HTR-8/SVneo (cell line): Measurements from ENCODE around the gene FAM83E.
A peak's percentile ranks its signal among the peaks of the same experiment; 100 is the strongest.

ENCODE experiments used
- DNase-seq: peaks from one replicate; pipeline ENCODE4 v3.0.0; 2011; ENCODE audit warnings: low spot score, mixed read lengths; ENCODE audit not compliant: insufficient read length
- FAIRE-seq: peaks from 2 replicates; lab custom pipeline; 2011; peaks lifted over from hg19 to GRCh38; lab: Jason Lieb, UNC

Gene FAM83E

GRCh38 chr19:48615231-48616040, 560 bp upstream of the FAM83E start:
- DNase-seq: no peak
- no peak for FAIRE-seq

- DNase-seq: no peak
- FAIRE-seq: no peak
Observed at GRCh38 chr19:48613852-48614435, 932 bp downstream of the FAM83E start.

DNA sequence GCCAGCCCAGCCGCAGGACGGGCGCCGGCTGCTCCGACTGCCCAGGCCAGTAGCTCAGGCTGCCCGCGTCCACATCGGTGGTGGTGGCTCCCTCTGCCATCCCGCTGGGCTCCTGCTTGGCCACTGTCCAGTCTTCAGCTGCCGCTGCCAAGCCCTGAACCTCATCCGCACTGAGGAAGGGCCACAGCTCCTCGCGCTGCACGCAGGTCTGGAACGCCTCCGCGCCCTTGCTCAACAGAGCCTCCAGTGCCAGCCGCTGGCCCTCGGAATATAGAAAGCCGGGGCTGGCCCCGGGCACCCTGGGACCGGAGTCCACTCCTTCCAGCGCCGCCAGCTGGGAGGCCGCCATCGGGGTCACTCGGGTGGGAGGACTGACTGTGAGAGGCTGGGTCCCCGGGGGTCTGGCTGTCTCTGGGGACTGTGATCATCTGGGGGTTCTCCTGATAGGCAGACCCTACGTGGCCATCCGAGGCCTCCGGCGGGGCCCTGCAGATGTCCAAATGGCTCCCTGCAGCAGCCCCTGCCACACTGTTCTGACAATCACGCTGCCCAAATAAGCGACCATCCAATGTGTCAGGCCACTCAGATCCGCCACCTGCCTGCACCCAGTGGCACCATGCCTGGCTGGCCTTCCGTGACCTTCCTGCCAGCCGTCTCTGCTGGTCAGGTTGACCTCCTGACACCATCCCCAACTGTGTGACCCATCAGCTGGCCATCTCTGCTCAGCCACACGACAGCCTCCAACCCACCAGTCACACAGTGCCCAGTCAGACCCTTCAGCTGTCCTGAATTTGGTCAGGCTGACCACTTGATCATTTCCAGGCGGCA, 1.6 kb downstream of the FAM83E start:
- DNase-seq: no peak
- FAIRE-seq: no peak

GRCh38 chr19:48611872-48612271, 3.0 kb downstream of the FAM83E start:
- DNase-seq (no peak), FAIRE-seq (no peak)

DNA sequence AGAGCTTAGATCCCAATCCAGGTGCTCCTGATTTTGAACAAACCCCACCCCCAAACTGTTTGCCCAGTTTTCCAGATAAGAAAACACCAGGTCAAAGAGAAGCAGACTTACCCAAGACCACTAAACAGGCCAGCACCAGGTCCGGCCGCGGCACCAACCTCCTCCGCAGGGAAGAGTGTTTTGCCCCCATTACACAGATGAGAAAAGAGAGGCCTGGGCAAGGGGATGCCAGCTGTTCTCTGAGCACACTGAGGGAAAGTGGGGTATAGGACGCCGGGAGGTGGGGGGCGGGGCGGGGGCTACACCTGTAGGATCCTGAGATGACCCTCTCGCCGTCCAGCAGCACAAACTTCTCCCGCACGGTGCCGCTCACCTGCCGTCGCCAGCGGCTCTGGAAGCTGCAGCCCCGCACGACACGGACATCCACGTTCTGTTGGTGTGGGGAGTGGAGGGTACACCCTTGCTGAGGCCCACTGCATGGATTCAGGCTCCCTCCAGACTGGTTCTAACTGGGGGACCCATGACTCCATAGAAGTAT, 5.2 kb downstream of the FAM83E start:
- DNase-seq (no peak), FAIRE-seq (no peak)

DNA sequence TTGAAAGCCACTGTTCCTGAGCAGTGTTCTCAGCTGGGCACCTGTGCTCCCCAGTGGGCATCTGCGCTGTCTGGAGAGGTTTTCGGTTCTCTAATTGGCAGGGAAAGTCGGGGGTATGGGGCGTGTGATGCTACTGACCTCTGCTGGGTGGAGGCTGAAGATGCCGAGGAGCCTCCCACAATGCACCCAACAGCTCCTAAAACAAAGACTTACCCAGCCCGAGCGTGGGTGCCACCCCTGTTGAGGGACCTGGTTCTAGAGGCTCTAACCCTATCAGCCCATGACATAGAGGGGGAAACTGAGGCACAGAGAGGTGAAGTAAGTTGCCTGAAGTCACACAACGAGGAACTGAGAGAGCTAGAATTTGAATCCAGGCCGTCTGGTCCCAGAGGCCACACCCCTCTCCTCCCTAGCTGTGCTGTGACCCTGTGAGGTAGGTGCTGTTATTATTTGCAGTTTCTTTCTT, 6.0 kb downstream of the FAM83E start:
- DNase-seq: peak; percentile 81
- no peak for FAIRE-seq

- DNase-seq (no peak), FAIRE-seq (no peak)
Observed at GRCh38 chr19:48607359-48607755, 7.5 kb downstream of the FAM83E start.

- no peak for FAIRE-seq
Observed at GRCh38 chr19:48606463-48607358, 8.2 kb downstream of the FAM83E start, which contains the start of gene SPACA4. SPACA4 (plus strand) TSS chr19:48606742; CDS start chr19:48606979, 237 bp downstream.

GRCh38 chr19:48603850-48604249, 11.0 kb downstream of the FAM83E start:
- FAIRE-seq (no peak), DNase-seq (no peak)

More at GRCh38 chr19:48606463-48607358, 8.2 kb downstream of the FAM83E start, which contains the start of gene SPACA4:
- no peak for DNase-seq

DNA sequence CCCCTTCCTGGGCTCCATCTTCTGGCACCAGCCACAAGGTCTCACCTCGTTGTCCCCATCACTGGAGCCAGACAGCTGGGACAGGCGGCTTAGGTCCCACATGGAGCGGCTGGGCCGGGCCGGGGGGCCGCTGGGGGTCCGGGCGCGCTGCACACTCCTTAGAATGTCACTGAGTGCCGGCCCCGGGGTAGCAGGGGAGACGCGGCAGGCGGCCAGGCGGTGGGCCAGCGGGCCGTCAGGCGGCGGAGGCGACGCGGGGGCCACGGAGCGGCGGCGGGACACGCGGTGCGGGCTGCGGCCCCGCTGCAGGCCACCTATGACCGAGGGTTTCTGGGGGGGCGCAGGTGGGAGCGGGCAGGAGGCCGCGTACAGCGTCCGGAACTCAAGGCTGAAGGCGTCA, 11.4 kb downstream of the FAM83E start:
- FAIRE-seq: no peak

GRCh38 chr19:48603001-48603400, 11.9 kb downstream of the FAM83E start:
- DNase-seq: no peak
- no peak for FAIRE-seq

More for the DNA sequence above, 11.4 kb downstream of the FAM83E start:
- no peak for DNase-seq

GRCh38 chr19:48600679-48601417, 14.0 kb downstream of the FAM83E start:
- no peak for DNase-seq
- no peak for FAIRE-seq

DNA sequence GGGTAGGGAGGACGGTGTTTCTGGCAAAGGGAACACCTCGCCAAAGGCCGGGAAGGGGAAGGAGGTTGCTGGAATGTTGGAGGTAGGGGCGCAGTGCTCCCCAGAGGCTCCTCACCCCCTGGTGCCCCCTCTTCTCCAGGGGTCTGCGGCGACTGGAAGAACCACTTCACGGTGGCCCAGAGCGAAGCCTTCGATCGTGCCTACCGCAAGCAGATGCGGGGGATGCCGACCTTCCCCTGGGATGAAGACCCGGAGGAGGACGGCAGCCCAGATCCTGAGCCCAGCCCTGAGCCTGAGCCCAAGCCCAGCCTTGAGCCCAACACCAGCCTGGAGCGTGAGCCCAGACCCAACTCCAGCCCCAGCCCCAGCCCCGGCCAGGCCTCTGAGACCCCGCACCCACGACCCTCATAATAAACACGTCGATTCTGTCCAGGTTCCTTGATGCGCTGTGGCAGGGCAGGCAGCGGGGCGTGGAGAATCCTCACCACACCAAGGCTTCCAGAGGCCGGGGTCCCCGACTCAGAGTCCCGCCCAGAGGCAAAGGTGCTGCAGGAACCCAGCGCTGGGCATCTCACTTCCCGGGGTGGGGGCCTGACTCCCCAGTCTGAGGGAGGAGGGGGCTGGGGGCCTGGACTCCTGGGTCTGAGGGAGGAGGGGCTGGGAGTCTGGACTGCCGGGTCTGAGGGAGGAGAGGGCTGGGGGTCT, 15.7 kb downstream of the FAM83E start:
- DNase-seq: no peak
- FAIRE-seq: no peak

- FAIRE-seq: peak; percentile 40
Observed at GRCh38 chr19:48596679-48597465, 18.0 kb downstream of the FAM83E start.

GRCh38 chr19:48596237-48596636, 18.6 kb downstream of the FAM83E start:
- no peak for DNase-seq
- FAIRE-seq: no peak

More at GRCh38 chr19:48596679-48597465, 18.0 kb downstream of the FAM83E start:
- DNase-seq: no peak

- no peak for DNase-seq
- FAIRE-seq: no peak
Observed at GRCh38 chr19:48595833-48596232, 19.0 kb downstream of the FAM83E start.

GRCh38 chr19:48595171-48595570, 19.7 kb downstream of the FAM83E start:
- DNase-seq (no peak), FAIRE-seq (no peak)
